Cardiac muscle cell (in vitro differentiated cells and primary cell): ENCODE data around the gene PLPP1. TPM values are rescaled to one million over a fixed set of nuclear protein-coding genes. Genes with fewer than 3 reads are reported as not detected.

Experiments used
- DNase-seq, 2 donors: peaks; one replicate each; pipeline versions ENCODE4 v3.0.0 to v3.0.0-alpha.2; 2010 to 2017; ENCODE audit warnings: low read depth in 1 of 2, low spot score in 1 of 2
- H3K27ac ChIP-seq: fragments of 200-600 bp; sonication (generic); 2 replicates; pipeline ENCODE4 v1.5.1; 2016
- H3K27me3 ChIP-seq: fragments of 200-600 bp; sonication (generic); 2 replicates; pipeline ENCODE4 v1.6.0; 2016; ENCODE audit warnings: control low read depth
- H3K36me3 ChIP-seq: fragments of 200-600 bp; sonication (generic); 2 replicates; pipeline ENCODE4 v1.5.1; 2016; ENCODE audit warnings: control low read depth
- H3K4me1 ChIP-seq: fragments of 200-600 bp; sonication (generic); 2 replicates; pipeline ENCODE4 v1.8.1; 2017; ENCODE audit warnings: low read depth, mild to moderate bottlenecking, mixed run types
- H3K4me3 ChIP-seq: fragments of 200-600 bp; sonication (generic); 2 replicates; pipeline ENCODE4 v1.5.1; 2016; ENCODE audit warnings: mild to moderate bottlenecking
- H3K9me3 ChIP-seq: fragments of 200-600 bp; sonication (generic); 2 replicates; pipeline ENCODE4 v1.5.1; 2017; ENCODE audit warnings: low read depth, mild to moderate bottlenecking, control low read depth
- CTCF ChIP-seq: IDR thresholded peaks from 2 replicates; pipeline ENCODE4 v1.5.1; 2012; ENCODE audit warnings: low read depth, mild to moderate bottlenecking, low read length
- polyA plus RNA-seq: library from polyadenylated mRNA; unstranded; fragments of >200 nt; fragmentation: Nextera tagmentation; extraction: Ambion mirVana; gene quantifications from 2 replicates; pipeline ENCODE4 v1.2.1, GENCODE V29; 2016
- total RNA-seq: library from RNA; depleted of rRNA; stranded (reverse); fragments of >200 nt; gene quantifications from 2 replicates; pipeline ENCODE4 v1.2.3, GENCODE V29; 2016

PLPP1 gene
- total and polyA plus RNA-seq, 2 experiments from 2014 or later = 37.5 to 68.4 TPM

GRCh38 chr5:55492449-55492848 lies 42.3 kb downstream of the PLPP1 start:
- Histone ChIP-seq H3K27me3 (no peaks in the 10 kb centered on the region), H3K9me3 (no peaks in the 10 kb centered on the region), H3K27ac (no peak overlapping the region), H3K4me3 (no peak overlapping the region), H3K4me1 (peaks cover 1% of the 10 kb centered on the region), H3K36me3 (no peaks in the 10 kb centered on the region)
- no peak for TF ChIP-seq CTCF
- no peak for DNase-seq

GRCh38 chr5:55485073-55485472 lies 49.7 kb downstream of the PLPP1 start:
- no peak for TF ChIP-seq CTCF
- Histone ChIP-seq H3K36me3 (no peaks in the 10 kb centered on the region), H3K9me3 (no peaks in the 10 kb centered on the region), H3K27ac (no peak overlapping the region), H3K4me1 (no peaks in the 10 kb centered on the region), H3K27me3 (no peaks in the 10 kb centered on the region), H3K4me3 (no peak overlapping the region)
- no peak for DNase-seq

GRCh38 chr5:55484531-55484930 lies 50.2 kb downstream of the PLPP1 start:
- Histone ChIP-seq H3K4me3 (no peak overlapping the region), H3K9me3 (no peaks in the 10 kb centered on the region), H3K27ac (no peak overlapping the region), H3K36me3 (no peaks in the 10 kb centered on the region), H3K27me3 (no peaks in the 10 kb centered on the region), H3K4me1 (no peaks in the 10 kb centered on the region)
- no peak for TF ChIP-seq CTCF
- DNase-seq = no peak

- H3K4me1 ChIP-seq = no peaks in the 10 kb centered on the region
- no peaks in the 10 kb centered on the region for H3K9me3 ChIP-seq
- no peaks in the 10 kb centered on the region for H3K27me3 ChIP-seq
- no peak for DNase-seq
- no peak overlapping the region for H3K4me3 ChIP-seq
- H3K27ac ChIP-seq = no peak overlapping the region
- no peak for TF ChIP-seq CTCF
- H3K36me3 ChIP-seq = no peaks in the 10 kb centered on the region
Observed at GRCh38 chr5:55483885-55484284, 50.9 kb downstream of the PLPP1 start.

GRCh38 chr5:55481293-55481855 lies 53.4 kb downstream of the PLPP1 start:
- Histone ChIP-seq H3K27me3 (no peaks in the 10 kb centered on the region), H3K9me3 (no peaks in the 10 kb centered on the region), H3K4me3 (no peak overlapping the region), H3K36me3 (no peaks in the 10 kb centered on the region), H3K4me1 (no peaks in the 10 kb centered on the region), H3K27ac (no peak overlapping the region)
- DNase-seq = no peak
- TF ChIP-seq CTCF = no peak

GRCh38 chr5:55480781-55481180 lies 54.0 kb downstream of the PLPP1 start:
- H3K36me3 ChIP-seq = no peaks in the 10 kb centered on the region
- H3K4me3 ChIP-seq = no peak overlapping the region
- no peak for DNase-seq
- H3K27ac ChIP-seq = no peak overlapping the region
- H3K9me3 ChIP-seq = no peaks in the 10 kb centered on the region
- no peak for TF ChIP-seq CTCF
- no peaks in the 10 kb centered on the region for H3K4me1 ChIP-seq
- no peaks in the 10 kb centered on the region for H3K27me3 ChIP-seq
